IMR-90 (cell line): ENCODE data around the gene SLC6A11. TPM values are rescaled to one million over a fixed set of nuclear protein-coding genes. Genes with fewer than 3 reads are reported as not detected.
A peak's percentile ranks its signal among the peaks of the same experiment; 100 is the strongest.

Source experiments
- ATAC-seq: fragments of 200-7000 bp; cut with Tn5 transposase; 2 replicates; pipeline ENCODE4 v1.9.1; 2020; ENCODE audit warnings: low read depth, mild to moderate bottlenecking, moderate library complexity
- BruUV-seq: library from RNA; stranded (reverse); fragments of 400-500 nt; replicated peaks from 2 replicates; lab custom pipeline; 2021; lab: Mats Ljungman, UMichigan
- CTCF ChIA-PET: fragments of 300-600 bp; formaldehyde crosslinking; extraction: SDS; loops from one replicate; lab custom pipeline; 2021; ENCODE audit warnings: antibody characterized with exemption; lab: Yijun Ruan, JAX
- POLR2A ChIA-PET: fragments of 300-600 bp; sonication (Branson Sonifier 250); formaldehyde crosslinking; loops from one replicate; lab custom pipeline; 2022; ENCODE audit warnings: antibody characterized with exemption; ENCODE audit not compliant: unreplicated experiment; lab: Charles Lee
- DNase-seq: peaks from one replicate; pipeline ENCODE4 v3.0.0; 2013
- H2AFZ ChIP-seq: replicated peaks from 2 replicates; pipeline ENCODE3; 2013; ENCODE audit warnings: low read length, mild to moderate bottlenecking; ENCODE audit not compliant: poor library complexity
- H2AK5ac ChIP-seq: 2 replicates; pipeline ENCODE4 v1.6.1; 2013; ENCODE audit warnings: low read depth, low read length, inconsistent platforms
- H2AK9ac ChIP-seq: replicated peaks from 2 replicates; pipeline ENCODE3; 2013; ENCODE audit warnings: mild to moderate bottlenecking, low read depth, low read length, moderate library complexity; ENCODE audit not compliant: poor library complexity
- H2BK120ac ChIP-seq: 2 replicates; pipeline ENCODE4 v1.6.1; 2013; ENCODE audit warnings: low read depth, low read length, inconsistent platforms
- H2BK15ac ChIP-seq: 3 replicates; pipeline ENCODE4 v1.6.1; 2013; ENCODE audit warnings: low read depth, low read length, inconsistent platforms
- H2BK20ac ChIP-seq: 2 replicates; pipeline ENCODE4 v1.6.1; 2013; ENCODE audit warnings: low read depth, mild to moderate bottlenecking, inconsistent platforms, low read length, moderate library complexity
- H2BK5ac ChIP-seq: 2 replicates; pipeline ENCODE4 v1.6.1; 2013; ENCODE audit warnings: mild to moderate bottlenecking, low read depth, low read length, inconsistent platforms; ENCODE audit not compliant: poor library complexity, severe bottlenecking
- H3K14ac ChIP-seq: replicated peaks from 2 replicates; pipeline ENCODE4 v1.6.1; 2013; ENCODE audit warnings: low read depth, low read length, inconsistent platforms
- H3K18ac ChIP-seq: 2 replicates; pipeline ENCODE4 v1.6.1; 2013; ENCODE audit warnings: low read depth, low read length, control low read depth
- H3K23ac ChIP-seq: 2 replicates; pipeline ENCODE4 v1.6.1; 2013; ENCODE audit warnings: low read depth, low read length, inconsistent platforms
- H3K27ac ChIP-seq: 2 replicates; pipeline ENCODE4 v1.5.1; 2013; ENCODE audit warnings: mild to moderate bottlenecking, control low read depth, low read length; ENCODE audit not compliant: insufficient read depth
- H3K27me3 ChIP-seq: 2 replicates; pipeline ENCODE4 v1.6.1; 2013; ENCODE audit warnings: low read length; ENCODE audit not compliant: control insufficient read depth, insufficient read depth
- H3K36me3 ChIP-seq: 2 replicates; pipeline ENCODE4 v1.6.1; 2013; ENCODE audit warnings: low read length, mixed read lengths; ENCODE audit not compliant: control insufficient read depth, insufficient read depth
- H3K4ac ChIP-seq: 2 replicates; pipeline ENCODE4 v1.6.1; 2013; ENCODE audit warnings: low read depth, low read length, inconsistent platforms
- H3K4me1 ChIP-seq: 2 replicates; pipeline ENCODE4 v1.6.1; 2013; ENCODE audit warnings: low read length, mixed read lengths; ENCODE audit not compliant: control insufficient read depth, insufficient read depth
- H3K4me2 ChIP-seq: 2 replicates; pipeline ENCODE4 v1.6.1; 2013; ENCODE audit warnings: low read depth, mild to moderate bottlenecking, control low read depth, low read length, moderate library complexity
- H3K4me3 ChIP-seq: 2 replicates; pipeline ENCODE4 v1.5.1; 2013; ENCODE audit warnings: low read depth, mild to moderate bottlenecking, control low read depth, low read length, moderate library complexity; ENCODE audit not compliant: insufficient read depth
- H3K56ac ChIP-seq: 2 replicates; pipeline ENCODE4 v1.6.1; 2013; ENCODE audit warnings: low read length, inconsistent platforms; ENCODE audit not compliant: insufficient read depth; ENCODE audit errors: extremely low read depth
- H3K79me1 ChIP-seq, 2 experiments: 2 replicates each; pipeline ENCODE4 v1.6.1; 2013; ENCODE audit warnings: low read length in 2 of 2, inconsistent platforms in 1 of 2, low read depth in 1 of 2
- H3K9ac ChIP-seq: 2 replicates; pipeline ENCODE4 v1.6.1; 2013; ENCODE audit warnings: low read depth, low read length, control low read depth
- H3K9me1 ChIP-seq: 2 replicates; pipeline ENCODE4 v1.6.1; 2013; ENCODE audit warnings: low read length, inconsistent platforms; ENCODE audit not compliant: insufficient read depth
- H3K9me3 ChIP-seq: 2 replicates; pipeline ENCODE4 v1.6.1; 2013; ENCODE audit warnings: low read length; ENCODE audit not compliant: control insufficient read depth, insufficient read depth
- H4K20me1 ChIP-seq: 2 replicates; pipeline ENCODE4 v1.6.1; 2013; ENCODE audit warnings: low read length, inconsistent platforms; ENCODE audit not compliant: insufficient read depth
- H4K5ac ChIP-seq: 2 replicates; pipeline ENCODE4 v1.6.1; 2013; ENCODE audit warnings: mild to moderate bottlenecking, low read depth, low read length, control low read depth
- H4K8ac ChIP-seq, 2 experiments: 2 replicates each; pipeline ENCODE4 v1.6.1; 2013; ENCODE audit warnings: low read depth in 2 of 2, low read length in 2 of 2, control low read depth in 1 of 2, inconsistent platforms in 1 of 2
- H4K91ac ChIP-seq: 2 replicates; pipeline ENCODE4 v1.6.1; 2013; ENCODE audit warnings: low read depth, low read length, inconsistent platforms; ENCODE audit not compliant: insufficient read depth
- ELK1 ChIP-seq: fragments of 150-350 bp; IDR thresholded peaks from 2 replicates; pipeline ENCODE4 v1.6.1; 2016; ENCODE audit warnings: low read depth, mild to moderate bottlenecking, low read length, moderate library complexity, borderline replicate concordance
- NFE2L2 ChIP-seq: fragments of 150-350 bp; IDR thresholded peaks from 2 replicates; pipeline ENCODE4 v1.6.1; 2016; ENCODE audit warnings: low read depth, mild to moderate bottlenecking, low read length
- USF2 ChIP-seq: fragments of 150-350 bp; IDR thresholded peaks from 2 replicates; pipeline ENCODE4 v1.6.1; 2017; ENCODE audit warnings: mild to moderate bottlenecking, antibody characterized with exemption, low read length, low read depth
- WGBS, 2 experiments: methylation state at CpG; one replicate each; pipeline versions ENCODE4 v1.1.5 to v1.1.7; 2013; ENCODE audit warnings: missing lambda C conversion rate in 2 of 2; ENCODE audit not compliant: insufficient read length in 1 of 2; ENCODE audit errors: extremely low coverage in 2 of 2; 5-methylcytosine and 5-hydroxymethylcytosine counted together
- dilution Hi-C: fragments of 300-500 bp; cut with HindIII; formaldehyde crosslinking; loops from one replicate; pipeline ENCODE4 v1.14.3; 2018; ENCODE audit warnings: low sequenced_read_pairs; ENCODE audit not compliant: unreplicated experiment
- in situ Hi-C: fragments of 300-500 bp; cut with MboI; formaldehyde crosslinking; loops from 3 replicates; pipeline ENCODE4 v1.14.3; 2019; ENCODE audit warnings: low sequenced_read_pairs, inconsistent platforms, mixed read lengths
- intact Hi-C: fragments of 100-400 bp; cut with micrococcal nuclease; formaldehyde crosslinking; loops from 2 replicates; pipeline ENCODE4 v1.10.0; 2022
- polyA plus RNA-seq, 3 experiments: library from polyadenylated mRNA; depleted of rRNA; stranded (reverse); fragments of >200 nt; gene quantifications; 2 replicates each; pipeline ENCODE4 v1.2.3, GENCODE V29; 2012; ENCODE audit warnings: low replicate concordance in 1 of 3
- total RNA-seq: library from RNA; depleted of rRNA; stranded (reverse); fragments of >200 nt; gene quantifications from 2 replicates; pipeline ENCODE4 v1.2.3, GENCODE V29; 2012

Gene SLC6A11
- total and polyA plus RNA-seq, 2 of the 4 experiments (the other 2 are of a cell fraction): not detected

GRCh38 chr3:10839167-10839566 is 23.1 kb downstream of the SLC6A11 start:
- no peak for ATAC-seq
- no peaks in the 10 kb centered on the region for H3K9me1 ChIP-seq

More at GRCh38 chr3:10839167-10839566, 23.1 kb downstream of the SLC6A11 start:
- no peak overlapping the region for H2BK20ac ChIP-seq
- intact Hi-C loops: no loop called here
- 0% methylated on average over 1 of the region's 4 CpGs; no CpG with 5 or more reads in 1 of the 2 experiments for WGBS, 2 experiments
- H3K27ac ChIP-seq: no peak overlapping the region
- no peak for DNase-seq
- H2BK120ac ChIP-seq: no peak overlapping the region
- no peaks in the 10 kb centered on the region for H3K36me3 ChIP-seq
- TF ChIP-seq ELK1: no peak
- TF ChIP-seq NFE2L2: no peak
- no peak for TF ChIP-seq USF2
- dilution Hi-C loops: no loop called here
- H3K4me2 ChIP-seq: no peak overlapping the region
- peak overlapping the region; percentile 6 for H2AFZ ChIP-seq
- no peaks in the 10 kb centered on the region; the same call in 1 of the 2 replicates for H4K20me1 ChIP-seq
- H3K4ac ChIP-seq: no peak overlapping the region
- no peak overlapping the region for H3K4me3 ChIP-seq
- H2BK5ac ChIP-seq: no peak overlapping the region
- peaks cover 6% of the 10 kb centered on the region; the same call in 1 of the 2 replicates for H3K27me3 ChIP-seq
- no peak overlapping the region for H2BK15ac ChIP-seq
- H4K8ac ChIP-seq: no peak overlapping the region
- BruUV-seq: no TSS peak
- H3K4me1 ChIP-seq: no peaks in the 10 kb centered on the region
- H3K9ac ChIP-seq: no peak overlapping the region
- H3K79me1 ChIP-seq: no peaks in the 10 kb centered on the region
- ChIA-PET CTCF (no interaction called here), POLR2A (no interaction called here)
- no peak overlapping the region for H3K23ac ChIP-seq
- no peak overlapping the region for H3K14ac ChIP-seq
- no peaks in the 10 kb centered on the region for H3K9me3 ChIP-seq
- H3K18ac ChIP-seq: no peak overlapping the region
- no peak overlapping the region for H2AK9ac ChIP-seq
- in situ Hi-C loops: no loop called here
- H3K56ac ChIP-seq: no peak overlapping the region
- H4K91ac ChIP-seq: no peak overlapping the region
- no peak overlapping the region for H4K5ac ChIP-seq
- no peak overlapping the region for H2AK5ac ChIP-seq
